Activated T-cell treated with anti-CD3 and anti-CD28 coated beads for 4 hours (primary cell): ENCODE results near the gene GLI1.
"Not testable (repeated sequence)": the region's sequence is repeated elsewhere in the genome, so short reads cannot be mapped to it uniquely, and the experiment has no call there.

Experiments
- DNase-seq: peaks from one replicate; pipeline ENCODE4 v3.0.0-alpha.2; 2020

The GLI1 gene

DNA sequence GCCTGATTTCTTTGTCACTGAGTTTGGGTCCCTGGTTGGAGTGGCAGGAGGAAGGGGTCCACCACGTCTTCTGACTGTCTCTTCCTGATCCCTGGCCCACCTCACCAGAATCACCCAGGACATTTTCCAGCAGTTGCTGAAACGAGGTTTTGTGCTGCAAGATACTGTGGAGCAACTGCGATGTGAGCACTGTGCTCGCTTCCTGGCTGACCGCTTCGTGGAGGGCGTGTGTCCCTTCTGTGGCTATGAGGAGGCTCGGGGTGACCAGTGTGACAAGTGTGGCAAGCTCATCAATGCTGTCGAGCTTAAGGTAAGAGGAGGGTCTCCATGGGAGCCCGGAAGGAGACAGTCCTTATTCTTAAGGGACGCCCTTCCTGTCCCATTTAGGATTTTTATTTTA, 40.6 kb downstream of the GLI1 start:
- no peak for DNase-seq

DNA sequence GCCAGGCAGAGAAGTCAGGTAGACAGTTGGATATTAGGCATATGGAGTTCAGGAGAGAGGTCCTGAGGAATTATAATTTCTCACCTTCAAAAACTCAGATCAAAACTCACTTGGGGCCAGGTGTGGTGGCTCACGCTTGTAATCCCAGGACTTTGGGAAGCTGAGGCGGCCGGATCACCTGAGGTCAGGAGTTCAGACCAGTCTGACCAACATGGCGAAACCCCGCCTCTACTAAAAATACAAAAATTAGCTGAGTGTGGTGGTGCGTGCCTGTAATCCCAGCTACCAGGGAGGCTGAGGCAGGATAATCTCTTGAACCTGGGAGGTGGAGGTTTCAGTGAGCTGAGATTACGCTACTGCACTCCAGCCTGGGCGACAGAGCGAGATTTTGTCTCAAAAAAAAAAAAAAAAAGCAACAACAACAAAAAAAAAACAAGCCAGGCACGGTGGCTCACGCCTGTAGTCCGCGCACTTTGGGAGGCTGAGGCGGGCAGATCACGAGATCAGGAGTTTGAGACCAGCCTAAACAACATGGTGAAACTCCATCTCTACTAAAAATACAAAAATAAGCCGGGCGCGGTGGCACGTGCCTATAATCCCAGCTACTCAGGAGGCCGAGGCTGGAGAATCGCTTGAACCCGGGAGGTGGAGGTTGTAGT, 42.9 kb downstream of the GLI1 start:
- not testable (repeated sequence) for DNase-seq

DNA sequence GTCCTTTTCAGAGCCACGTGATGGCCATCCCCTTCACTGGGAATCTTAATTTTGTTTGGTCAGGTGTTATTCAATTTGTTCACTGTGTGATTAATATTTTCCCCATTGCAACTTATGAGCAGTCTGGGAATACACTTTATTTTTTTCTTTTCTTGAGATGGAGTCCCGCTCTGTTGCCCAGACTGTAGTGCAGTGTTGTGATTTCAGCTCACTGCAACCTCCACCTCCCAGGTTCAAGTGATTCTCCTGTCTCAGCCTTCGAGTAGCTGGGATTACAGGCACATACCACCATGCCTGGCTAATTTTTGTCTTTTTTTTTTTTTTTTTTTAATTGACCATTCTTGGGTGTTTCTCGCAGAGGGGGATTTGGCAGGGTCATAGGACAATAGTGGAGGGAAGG, 47.0 kb downstream of the GLI1 start:
- not testable (repeated sequence) for DNase-seq

DNA sequence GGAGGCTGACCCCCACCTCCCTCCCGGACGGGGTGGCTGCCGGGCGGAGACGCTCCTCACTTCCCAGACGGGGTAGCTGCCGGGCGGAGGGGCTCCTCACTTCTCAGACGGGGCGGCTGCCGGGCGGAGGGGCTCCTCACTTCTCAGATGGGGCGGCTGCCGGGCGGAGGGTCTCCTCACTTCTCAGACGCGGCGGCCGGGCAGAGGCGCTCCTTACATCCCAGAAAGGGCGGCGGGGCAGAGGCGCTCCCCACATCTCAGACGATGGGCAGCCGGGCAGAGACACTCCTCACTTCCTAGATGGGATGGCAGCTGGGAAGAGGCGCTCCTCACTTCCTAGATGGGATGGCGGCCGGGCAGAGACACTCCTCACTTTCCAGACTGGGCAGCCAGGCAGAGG, 48.2 kb downstream of the GLI1 start:
- not testable (repeated sequence) for DNase-seq

DNA sequence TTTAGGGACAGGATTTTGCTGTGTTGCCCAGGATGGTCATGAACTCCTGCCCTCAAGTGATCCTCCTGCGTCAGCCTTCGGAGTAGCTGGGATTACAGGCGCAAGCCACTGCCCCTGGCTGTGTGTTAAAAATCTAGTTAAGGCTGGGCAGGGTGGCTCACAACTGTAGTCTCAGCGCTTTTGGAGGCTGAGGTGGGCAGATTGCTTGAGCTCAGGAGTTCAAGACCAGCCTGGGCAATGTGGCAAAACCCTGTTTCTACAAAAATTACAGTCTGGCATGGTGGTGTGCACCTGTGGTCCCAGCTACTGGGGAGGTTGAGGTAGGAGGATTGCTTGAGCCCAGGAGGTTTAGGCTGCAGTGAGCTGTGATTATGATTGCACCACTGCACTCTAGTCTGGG, 51.6 kb downstream of the GLI1 start:
- DNase-seq = no peak

DNA sequence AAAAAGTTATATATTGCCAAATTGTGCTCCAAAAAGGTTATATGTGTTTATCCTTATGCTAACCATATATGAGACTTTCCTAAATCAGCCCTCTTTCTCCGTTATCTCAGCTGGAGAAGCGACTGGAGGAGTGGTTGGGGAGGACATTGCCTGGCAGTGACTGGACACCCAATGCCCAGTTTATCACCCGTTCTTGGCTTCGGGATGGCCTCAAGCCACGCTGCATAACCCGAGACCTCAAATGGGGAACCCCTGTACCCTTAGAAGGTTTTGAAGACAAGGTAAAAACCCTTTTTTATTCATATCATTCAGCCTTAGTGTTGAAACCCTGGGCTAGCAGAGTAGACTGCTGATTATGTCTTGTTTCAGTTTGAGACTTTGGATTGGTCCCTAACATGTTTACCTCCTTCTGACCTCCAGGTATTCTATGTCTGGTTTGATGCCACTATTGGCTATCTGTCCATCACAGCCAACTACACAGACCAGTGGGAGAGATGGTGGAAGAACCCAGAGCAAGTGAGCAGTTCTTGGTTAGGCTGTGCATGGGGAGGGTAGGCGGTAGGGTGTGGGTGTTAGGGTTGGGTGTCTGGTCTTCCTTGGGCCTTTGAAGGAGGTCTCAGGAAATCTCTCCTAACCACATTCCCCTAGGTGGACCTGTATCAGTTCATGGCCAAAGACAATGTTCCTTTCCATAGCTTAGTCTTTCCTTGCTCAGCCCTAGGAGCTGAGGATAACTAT, 52.2 kb downstream of the GLI1 start:
- DNase-seq = no peak

DNA sequence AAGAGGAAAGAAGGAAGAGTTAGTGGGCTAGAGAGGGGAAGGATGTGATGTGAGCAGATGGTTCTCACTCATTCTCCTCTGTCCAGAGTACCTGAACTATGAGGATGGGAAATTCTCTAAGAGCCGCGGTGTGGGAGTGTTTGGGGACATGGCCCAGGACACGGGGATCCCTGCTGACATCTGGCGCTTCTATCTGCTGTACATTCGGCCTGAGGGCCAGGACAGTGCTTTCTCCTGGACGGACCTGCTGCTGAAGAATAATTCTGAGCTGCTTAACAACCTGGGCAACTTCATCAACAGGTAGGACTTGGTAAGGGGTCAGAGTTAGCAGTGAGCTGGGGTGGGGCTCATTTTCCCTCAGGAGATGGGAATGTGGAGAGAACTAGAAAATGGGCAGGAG, 53.1 kb downstream of the GLI1 start:
- DNase-seq = no peak

DNA sequence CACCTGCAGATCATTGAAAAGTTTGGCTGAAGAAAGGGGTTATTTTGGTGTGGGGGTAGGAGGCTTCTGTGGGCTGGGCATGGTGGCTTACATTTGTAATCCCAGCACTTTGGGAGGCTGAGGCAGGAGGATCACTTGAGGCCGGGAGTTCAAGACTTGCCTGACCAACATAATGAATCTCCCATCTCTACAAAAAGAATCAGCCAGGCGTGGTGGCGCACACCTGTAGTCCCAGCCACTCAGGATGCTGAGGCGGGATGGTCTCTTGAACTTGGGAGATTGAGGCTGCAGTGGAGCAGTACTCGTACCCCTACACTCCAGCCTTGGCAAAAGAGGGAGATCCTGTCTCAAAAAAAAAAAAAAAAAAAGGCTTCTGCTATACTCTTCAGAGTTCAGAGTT, 53.7 kb downstream of the GLI1 start:
- no peak for DNase-seq

DNA sequence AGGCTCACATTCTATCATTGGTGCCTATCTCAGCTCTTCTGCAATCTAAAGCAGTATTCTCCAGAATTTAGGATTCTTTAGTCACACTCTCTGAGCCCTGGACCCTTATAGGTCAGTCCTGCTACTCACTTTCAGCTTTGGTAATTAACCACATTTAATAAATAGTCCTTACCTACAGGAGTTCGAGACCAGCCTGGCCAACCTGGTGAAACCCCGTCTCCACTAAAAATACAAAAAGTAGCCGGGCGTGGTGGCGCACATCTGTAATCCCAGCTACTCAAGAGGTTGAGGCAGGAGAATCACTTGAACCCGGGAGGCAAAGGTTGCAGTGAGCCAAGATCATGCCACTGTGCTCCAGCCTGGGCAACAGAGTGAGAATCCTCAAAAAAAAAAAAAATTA, 54.1 kb downstream of the GLI1 start:
- not testable (repeated sequence) for DNase-seq

DNA sequence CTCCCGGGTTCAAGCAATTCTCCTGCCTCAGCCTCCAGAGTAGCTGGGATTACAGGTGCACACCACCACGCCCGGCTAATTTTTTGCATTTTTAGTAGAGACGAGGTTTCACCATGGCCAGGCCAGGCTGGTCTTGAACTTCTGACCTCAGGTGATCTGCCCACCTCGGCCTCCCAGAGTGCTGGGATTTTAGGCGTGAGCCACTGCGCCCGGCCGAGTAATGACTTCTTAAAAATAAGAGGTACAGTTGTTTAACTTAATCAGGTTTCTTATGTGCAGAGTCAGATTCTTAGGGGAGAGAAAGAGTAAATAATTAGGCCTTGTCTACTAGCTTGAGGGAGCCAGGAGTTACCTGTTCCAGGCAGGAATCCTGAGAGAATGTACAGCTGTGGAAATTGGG, 54.7 kb downstream of the GLI1 start:
- not testable (repeated sequence) for DNase-seq

DNA sequence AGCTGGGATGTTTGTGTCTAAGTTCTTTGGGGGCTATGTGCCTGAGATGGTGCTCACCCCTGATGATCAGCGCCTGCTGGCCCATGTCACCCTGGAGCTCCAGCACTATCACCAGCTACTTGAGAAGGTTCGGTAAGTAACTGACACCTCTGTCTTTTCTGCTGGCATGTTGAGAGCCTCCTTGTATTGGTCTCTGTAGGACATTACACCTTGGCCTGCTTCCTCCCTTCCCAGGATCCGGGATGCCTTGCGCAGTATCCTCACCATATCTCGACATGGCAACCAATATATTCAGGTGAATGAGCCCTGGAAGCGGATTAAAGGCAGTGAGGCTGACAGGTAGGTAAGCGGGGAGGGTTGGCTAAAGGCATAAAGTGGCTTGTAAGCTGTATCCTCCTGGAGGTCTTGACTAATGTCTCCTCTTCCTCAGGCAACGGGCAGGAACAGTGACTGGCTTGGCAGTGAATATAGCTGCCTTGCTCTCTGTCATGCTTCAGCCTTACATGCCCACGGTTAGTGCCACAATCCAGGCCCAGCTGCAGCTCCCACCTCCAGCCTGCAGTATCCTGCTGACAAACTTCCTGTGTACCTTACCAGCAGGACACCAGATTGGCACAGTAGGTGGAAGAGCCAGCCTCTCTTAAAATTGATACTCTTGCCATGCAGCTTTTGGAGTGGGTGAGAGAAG, 55.3 kb downstream of the GLI1 start:
- DNase-seq = no peak

DNA sequence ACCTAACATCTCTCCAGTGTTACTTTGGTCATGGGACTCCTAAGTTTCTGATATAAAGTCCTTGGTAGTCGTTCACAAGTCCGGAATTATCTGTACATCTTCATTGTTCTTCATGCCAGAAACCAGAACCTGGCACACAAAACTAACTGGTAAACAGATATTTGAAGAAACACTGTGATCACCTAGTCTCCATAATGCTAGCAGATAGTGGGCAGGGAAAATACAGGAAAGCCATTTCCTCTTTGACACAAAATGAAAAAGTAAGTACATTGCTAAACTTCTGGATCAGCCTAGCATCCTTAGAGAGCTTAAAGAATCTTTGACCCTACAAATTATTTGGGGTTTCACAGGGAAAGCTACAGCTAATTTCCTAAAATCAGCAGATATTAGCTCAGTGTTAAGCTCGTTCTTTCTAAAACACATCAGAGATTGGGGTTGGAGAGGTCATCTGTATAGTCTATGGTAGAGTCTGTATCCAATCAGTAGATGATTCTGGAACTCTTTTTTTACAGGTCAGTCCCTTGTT, 55.9 kb downstream of the GLI1 start:
- no peak for DNase-seq

DNA sequence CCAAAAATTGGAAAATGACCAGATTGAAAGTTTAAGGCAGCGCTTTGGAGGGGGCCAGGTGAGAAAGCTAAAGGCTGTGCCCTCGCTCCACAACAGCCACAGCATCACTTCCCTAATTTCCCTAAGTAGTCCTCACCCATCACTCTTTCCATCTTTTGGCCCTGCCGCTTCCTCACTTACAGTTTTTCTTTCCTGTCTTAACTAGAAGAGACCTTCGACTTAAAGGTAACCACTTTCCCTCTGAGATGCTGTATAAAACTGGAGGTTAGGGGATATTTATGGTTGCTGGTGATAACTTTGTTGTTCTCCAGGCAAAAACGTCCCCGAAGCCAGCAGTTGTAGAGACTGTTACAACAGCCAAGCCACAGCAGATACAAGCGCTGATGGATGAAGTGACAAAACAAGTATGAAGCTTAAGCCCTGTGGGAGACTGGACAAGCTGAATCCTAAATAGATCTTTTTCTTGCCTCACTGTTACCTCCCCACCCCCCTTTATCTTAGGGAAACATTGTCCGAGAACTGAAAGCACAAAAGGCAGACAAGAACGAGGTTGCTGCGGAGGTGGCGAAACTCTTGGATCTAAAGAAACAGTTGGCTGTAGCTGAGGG, 56.5 kb downstream of the GLI1 start:
- no peak for DNase-seq

DNA sequence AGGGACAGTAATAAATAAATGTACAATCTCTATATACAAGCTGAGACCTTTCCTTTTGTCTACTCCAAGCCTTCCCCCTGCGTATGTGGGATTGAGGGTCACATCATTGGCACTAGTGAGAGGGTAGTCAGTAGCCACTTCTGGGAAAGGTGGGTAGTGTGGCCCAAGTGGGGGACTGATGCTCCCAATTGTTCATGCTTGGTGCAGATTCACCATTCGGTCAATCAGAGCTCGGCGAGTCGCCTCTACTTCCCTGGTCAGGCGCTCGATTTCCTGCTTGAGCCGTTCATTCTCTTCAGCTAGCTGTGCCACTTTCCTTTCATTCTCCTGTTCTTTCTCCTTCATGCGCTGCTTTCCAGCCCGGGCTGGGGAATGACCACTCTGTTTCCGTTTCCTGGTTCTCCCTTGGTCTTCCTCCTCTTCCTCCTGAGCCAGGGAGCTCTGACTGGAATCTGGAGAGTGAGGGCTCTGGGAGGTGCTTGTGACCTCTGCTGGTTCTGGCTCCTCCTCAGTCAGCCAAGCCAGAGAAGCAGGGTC, 57.1 kb downstream of the GLI1 start:
- DNase-seq = no peak

DNA sequence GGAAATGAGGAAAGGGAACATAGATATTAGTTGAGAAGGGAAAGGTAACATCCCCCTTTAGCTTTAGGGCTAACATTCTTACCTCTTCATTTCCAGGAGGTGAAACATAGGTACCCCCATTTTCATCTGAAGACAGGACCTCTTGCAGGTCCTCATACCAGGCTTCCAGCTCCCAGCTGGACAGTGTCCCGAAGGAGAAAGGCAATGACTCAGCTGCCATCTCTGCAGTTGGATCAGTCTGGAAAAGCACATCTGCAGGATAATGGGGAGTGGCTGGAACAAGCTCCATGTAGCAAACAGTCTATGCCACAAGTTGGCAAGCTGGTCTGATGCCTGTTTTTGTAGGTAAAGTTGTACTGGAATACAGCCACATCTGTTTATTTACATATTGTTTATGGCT, 57.6 kb downstream of the GLI1 start:
- DNase-seq = no peak

DNA sequence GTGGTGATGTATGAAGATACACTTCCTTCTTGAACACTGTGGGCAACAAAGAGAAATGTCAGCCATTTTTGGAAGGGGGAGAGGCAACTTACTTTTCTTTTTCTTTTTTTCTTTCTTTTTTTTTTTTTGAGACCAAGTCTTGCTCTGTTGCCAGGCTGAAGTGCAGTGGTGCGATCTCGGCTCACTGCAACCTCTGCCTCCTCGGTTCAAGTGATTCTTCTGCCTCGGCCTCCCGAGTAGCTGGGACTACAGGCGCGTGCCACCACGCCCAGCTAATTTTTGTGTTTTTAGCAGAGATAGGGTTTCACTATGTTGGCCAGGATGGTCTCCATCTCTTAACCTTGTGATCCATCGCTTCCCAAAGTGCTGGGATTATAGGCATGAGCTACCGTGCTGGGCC, 58.1 kb downstream of the GLI1 start:
- DNase-seq = not testable (repeated sequence)

DNA sequence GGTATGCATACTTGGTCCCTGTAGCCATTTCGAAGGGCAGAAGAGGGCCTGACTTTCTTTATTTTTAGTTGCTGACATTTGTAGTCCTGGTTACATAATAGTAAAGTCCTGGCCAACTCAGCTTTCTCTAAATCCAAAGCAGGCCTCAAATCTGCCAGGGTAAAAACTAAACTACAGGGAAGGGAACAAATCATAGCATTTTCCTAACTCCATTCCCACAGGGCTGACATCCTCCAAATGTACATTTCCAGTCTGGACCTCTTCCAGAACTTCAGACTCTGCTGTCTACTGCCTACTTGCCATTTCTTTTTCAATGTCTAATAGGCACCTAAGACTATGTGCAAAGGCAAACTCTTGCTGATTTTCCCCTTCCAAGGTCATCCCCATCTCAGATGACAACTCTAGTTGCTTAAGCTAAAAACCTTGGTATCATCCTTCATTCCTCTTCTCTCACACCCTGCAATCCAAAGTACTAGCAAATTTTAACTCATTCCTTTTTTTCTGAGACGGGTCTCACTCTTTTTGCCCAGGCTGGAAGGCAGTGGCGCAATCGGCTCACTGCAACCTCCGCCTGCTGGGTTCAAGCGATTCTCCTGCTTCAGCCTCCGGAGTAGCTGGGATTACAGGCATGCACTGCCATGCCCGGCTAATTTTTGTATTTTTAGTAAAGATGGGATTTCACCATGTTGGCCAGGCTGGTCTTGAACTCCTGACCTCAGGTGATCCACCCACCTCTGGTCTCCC, 58.8 kb downstream of the GLI1 start:
- DNase-seq = no peak

DNA sequence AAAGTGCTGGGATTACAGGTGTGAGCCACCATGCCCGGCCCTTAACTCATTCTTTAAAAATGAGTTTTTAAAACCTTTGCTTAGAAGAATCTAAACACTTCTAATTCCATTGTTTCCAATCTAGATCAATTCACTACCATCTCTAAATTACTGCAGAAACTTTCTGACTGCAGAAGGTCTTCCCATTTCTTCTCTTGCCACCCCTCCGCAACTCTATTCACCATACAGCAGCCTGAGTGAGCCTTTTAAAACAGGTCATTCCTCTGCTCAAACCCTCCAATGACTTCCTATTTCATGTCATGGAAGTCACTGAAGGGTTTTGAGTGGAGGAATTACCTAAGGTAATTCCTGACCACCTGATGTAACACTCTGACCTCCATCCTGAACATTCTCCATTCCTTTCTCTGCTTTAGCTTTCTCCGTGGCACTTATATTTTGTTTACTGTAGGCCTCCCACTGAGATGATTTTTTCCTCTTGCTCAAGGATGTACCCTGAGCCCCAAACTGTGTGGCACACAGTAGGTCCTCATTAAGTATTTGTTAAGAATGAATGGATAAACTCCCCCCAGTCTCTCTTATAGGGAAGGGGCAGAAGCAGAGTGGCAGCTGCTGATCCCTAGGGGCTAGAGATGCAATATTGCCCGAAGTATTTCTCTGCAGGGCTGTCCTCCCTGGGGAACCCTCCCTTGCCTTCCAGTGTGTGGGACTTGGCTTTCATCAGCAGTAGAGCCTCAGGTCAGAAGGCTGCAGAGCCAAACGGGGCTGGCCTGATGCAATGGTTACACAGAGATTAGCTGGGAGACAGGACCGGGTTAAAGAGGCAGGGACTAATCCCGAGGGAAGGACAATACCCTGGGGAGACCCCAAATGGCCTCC, 59.6 kb downstream of the GLI1 start:
- no peak for DNase-seq

DNA sequence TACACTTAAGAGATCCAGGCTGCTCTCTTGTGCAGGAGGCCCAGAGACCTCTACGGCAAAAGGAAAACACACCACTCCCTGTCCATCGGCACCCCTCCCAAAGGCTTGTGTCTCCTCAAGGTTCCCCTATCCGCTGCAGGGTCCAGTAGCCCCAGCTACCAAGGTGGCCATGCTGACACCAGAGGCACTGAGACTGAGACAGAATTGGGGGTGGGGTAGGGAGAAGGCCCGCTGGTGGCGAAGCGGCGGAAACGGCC, 60.1 kb downstream of the GLI1 start:
- DNase-seq = no peak

DNA sequence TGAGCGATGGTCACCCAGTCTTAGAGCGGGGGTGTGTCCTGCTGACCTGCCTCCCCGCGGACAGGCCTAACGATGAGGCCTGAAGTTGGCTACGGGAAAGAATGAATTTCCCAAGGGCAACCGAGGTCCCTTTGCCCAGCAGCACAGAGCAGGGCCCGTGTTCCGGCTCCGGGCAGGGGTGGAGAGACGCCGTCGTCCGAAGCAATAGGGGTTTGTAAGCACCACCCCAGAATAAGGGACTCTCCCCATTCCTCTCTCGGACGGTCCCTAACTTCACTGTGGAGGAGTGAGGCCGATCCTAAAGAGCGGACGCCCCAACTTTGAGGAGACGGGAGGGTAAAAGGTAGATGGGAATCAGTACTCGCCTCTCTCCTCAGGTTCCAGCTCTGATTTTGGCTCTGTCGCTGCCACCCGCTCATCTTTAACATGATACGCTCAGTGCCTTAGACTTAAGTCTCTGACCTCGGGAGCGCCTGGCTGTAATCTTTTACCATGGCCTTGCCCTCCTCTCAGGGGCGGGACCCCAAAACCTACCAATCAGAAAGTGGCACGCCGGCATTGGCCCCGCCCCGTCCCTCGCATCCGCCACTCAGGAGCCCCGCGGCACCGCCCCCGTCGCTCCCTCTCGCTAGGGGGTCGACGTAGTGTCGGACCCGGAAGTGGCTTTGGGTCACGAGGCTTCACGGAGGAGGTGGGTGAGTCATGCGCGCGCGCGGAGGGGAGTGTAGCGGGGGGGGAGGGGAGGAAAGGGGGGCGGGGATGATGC, 60.7 kb downstream of the GLI1 start, which contains the start of gene DDIT3:
Gene DDIT3 (minus strand): TSS at position 462 of the 766 bp plus-strand sequence. CDS start 3,108 bp downstream, outside the sequence.
- DNase-seq = peak; percentile 99

DNA sequence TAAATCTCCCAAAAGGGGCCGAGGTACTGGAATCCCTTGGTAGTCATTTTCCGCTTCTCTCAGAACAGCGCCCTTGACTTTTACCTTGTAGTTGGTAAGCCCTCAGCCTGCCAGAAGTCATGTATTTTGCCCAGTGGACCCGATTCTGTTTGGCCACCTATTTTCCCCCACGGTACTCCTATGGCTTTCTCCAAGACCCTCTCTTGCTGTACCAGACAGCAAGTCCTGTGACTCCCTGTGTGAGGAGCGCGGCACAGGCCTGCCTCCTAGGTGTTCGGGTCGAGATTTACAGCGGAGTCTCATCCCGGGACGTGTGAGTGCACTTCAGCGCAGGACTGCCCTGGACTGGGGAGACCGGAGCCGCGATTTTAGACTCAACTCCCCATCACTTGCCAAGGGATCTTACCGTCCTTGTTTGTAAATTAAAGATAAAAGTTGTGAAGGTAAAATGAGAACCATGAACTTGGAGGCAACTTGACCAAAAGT, 62.0 kb downstream of the GLI1 start:
- DNase-seq = peak; percentile 11
